Thymus (tissue), 11 donors: ENCODE data around the gene CRELD2. TPM values are rescaled to one million over a fixed set of nuclear protein-coding genes. Genes with fewer than 3 reads are reported as not detected.

ENCODE experiments used
- DNase-seq, 9 donors: peaks; one replicate each; pipeline ENCODE4 v3.0.0-alpha.2; 2013; ENCODE audit warnings: low spot score in 9 of 9, low read depth in 6 of 9, missing footprints in 1 of 9
- H3K27ac ChIP-seq, 2 donors: one replicate each; pipeline ENCODE4 v1.5.1; 2013; ENCODE audit warnings: control low read depth in 1 of 2, low read depth in 1 of 2, low read length in 1 of 2, mild to moderate bottlenecking in 1 of 2, moderate library complexity in 1 of 2
- H3K27me3 ChIP-seq, 2 donors: one replicate each; pipeline ENCODE4 v1.5.1; 2013; ENCODE audit warnings: low read length in 1 of 2; ENCODE audit not compliant: control insufficient read depth in 2 of 2, insufficient read depth in 1 of 2
- H3K36me3 ChIP-seq, 2 donors: one replicate each; pipeline ENCODE4 v1.5.1; 2013; ENCODE audit warnings: low read length in 1 of 2, mild to moderate bottlenecking in 1 of 2, moderate library complexity in 1 of 2; ENCODE audit not compliant: control insufficient read depth in 2 of 2, insufficient read depth in 2 of 2
- H3K4me1 ChIP-seq, 2 donors: one replicate each; pipeline ENCODE4 v1.5.1; 2013; ENCODE audit warnings: low read length in 2 of 2; ENCODE audit not compliant: control insufficient read depth in 2 of 2, insufficient read depth in 2 of 2
- H3K4me3 ChIP-seq, 2 donors: one replicate each; pipeline ENCODE4 v1.5.1; 2013; ENCODE audit warnings: low read length in 2 of 2, control low read depth in 1 of 2, mild to moderate bottlenecking in 1 of 2
- H3K9me3 ChIP-seq, 2 donors: one replicate each; pipeline ENCODE4 v1.5.1; 2013; ENCODE audit warnings: low read length in 1 of 2, mild to moderate bottlenecking in 1 of 2; ENCODE audit not compliant: control insufficient read depth in 2 of 2, insufficient read depth in 1 of 2
- WGBS: extraction: QIAGEN DNeasy Blood & Tissue Kit; methylation state at CpG from one replicate; pipeline ENCODE4 v1.1.7; 2013; 5-methylcytosine and 5-hydroxymethylcytosine counted together
- polyA plus RNA-seq: library from polyadenylated mRNA; stranded (reverse); fragments of 200-250 nt; gene quantifications from one replicate; pipeline ENCODE4 v1.2.3, GENCODE V29; 2013
- total RNA-seq: library from RNA; stranded (reverse); fragments of 120-200 nt; gene quantifications from one replicate; pipeline ENCODE4 v1.2.4, GENCODE V29; 2013
- donor health status: healthy.

CRELD2 gene
- total and polyA plus RNA-seq, 2 donors = 24.3 to 25.8 TPM

GRCh38 chr22:49968313-49968830, 49.9 kb downstream of the CRELD2 start:
- no peaks in the 10 kb centered on the region for H3K9me3 ChIP-seq
- 98% methylated on average over 11 of the region's 11 CpGs for WGBS
- peaks cover 23 to 51% of the 10 kb centered on the region in 2 donors for H3K4me1 ChIP-seq
- H3K4me3 ChIP-seq = no peak overlapping the region
- peaks cover 12 to 28% of the 10 kb centered on the region in 2 donors for H3K27me3 ChIP-seq
- DNase-seq = peak in 1 of 9 donors; percentile 0
- H3K36me3 ChIP-seq = peaks cover 14 to 18% of the 10 kb centered on the region in 2 donors
- no peak overlapping the region for H3K27ac ChIP-seq

- H3K9me3 ChIP-seq = peaks cover 0 to 2% of the 10 kb centered on the region in 2 donors
- peaks cover 7 to 14% of the 10 kb centered on the region in 2 donors for H3K36me3 ChIP-seq
- H3K4me1 ChIP-seq = peaks cover 19 to 44% of the 10 kb centered on the region in 2 donors
- WGBS = 98% methylated on average over 16 of the region's 16 CpGs
- H3K27ac ChIP-seq = no peak overlapping the region
- peaks cover 12 to 29% of the 10 kb centered on the region in 2 donors for H3K27me3 ChIP-seq
- DNase-seq = peak in 1 of 9 donors; percentile 3
- no peak overlapping the region for H3K4me3 ChIP-seq
These were observed 50.6 kb downstream of the CRELD2 start for GRCh38 chr22:49968831-49969661.

GRCh38 chr22:49969751-49970527, 51.5 kb downstream of the CRELD2 start:
- Histone ChIP-seq H3K27me3 (peaks cover 12 to 29% of the 10 kb centered on the region in 2 donors), H3K4me3 (no peak overlapping the region), H3K4me1 (peaks cover 19 to 38% of the 10 kb centered on the region in 2 donors), H3K27ac (peak overlapping the region in 1 of 2 donors; percentile 74), H3K36me3 (peaks cover 0 to 7% of the 10 kb centered on the region in 2 donors), H3K9me3 (peaks cover 0 to 2% of the 10 kb centered on the region in 2 donors)
- WGBS = 92% methylated on average over 8 of the region's 8 CpGs
- DNase-seq = peak in 1 of 9 donors; percentile 2

GRCh38 chr22:49970528-49971231, 52.2 kb downstream of the CRELD2 start:
- H3K9me3 ChIP-seq = peaks cover 0 to 2% of the 10 kb centered on the region in 2 donors
- WGBS = 9% methylated on average over 32 of the region's 32 CpGs
- peak; percentile 57 to 94 (median 85) for DNase-seq
- H3K27ac ChIP-seq = peak overlapping the region; percentile 19 to 74
- peak overlapping the region; percentile 27 to 45 for H3K4me3 ChIP-seq
- H3K27me3 ChIP-seq = peaks cover 12 to 32% of the 10 kb centered on the region in 2 donors
- peaks cover 0 to under 1% of the 10 kb centered on the region in 2 donors for H3K36me3 ChIP-seq
- H3K4me1 ChIP-seq = peaks cover 19 to 38% of the 10 kb centered on the region in 2 donors

- DNase-seq = no peak
- Histone ChIP-seq H3K9me3 (peaks cover 0 to 2% of the 10 kb centered on the region in 2 donors), H3K27me3 (peaks cover 12 to 33% of the 10 kb centered on the region in 2 donors), H3K4me3 (peak overlapping the region; percentile 27 to 45), H3K27ac (peak overlapping the region; percentile 19 to 74), H3K4me1 (peaks cover 19 to 36% of the 10 kb centered on the region in 2 donors), H3K36me3 (no peaks in the 10 kb centered on the region)
- WGBS = 8% methylated on average over 81 of the region's 81 CpGs
These were observed 53.1 kb downstream of the CRELD2 start for GRCh38 chr22:49971232-49972162.

GRCh38 chr22:49972163-49973017, 54.0 kb downstream of the CRELD2 start:
- Histone ChIP-seq H3K36me3 (no peaks in the 10 kb centered on the region), H3K27ac (no peak overlapping the region), H3K4me1 (peaks cover 12 to 30% of the 10 kb centered on the region in 2 donors), H3K9me3 (peaks cover 0 to 2% of the 10 kb centered on the region in 2 donors), H3K4me3 (no peak overlapping the region), H3K27me3 (peaks cover 12 to 33% of the 10 kb centered on the region in 2 donors)
- peak in 1 of 9 donors; percentile 10 for DNase-seq
- 55% methylated on average over 45 of the region's 45 CpGs for WGBS

- no peak overlapping the region for H3K4me3 ChIP-seq
- WGBS = 93% methylated on average over 5 of the region's 5 CpGs
- no peaks in the 10 kb centered on the region for H3K36me3 ChIP-seq
- peak in 1 of 9 donors; percentile 6 for DNase-seq
- H3K4me1 ChIP-seq = peaks cover 11 to 25% of the 10 kb centered on the region in 2 donors
- H3K9me3 ChIP-seq = peaks cover 0 to 2% of the 10 kb centered on the region in 2 donors
- H3K27me3 ChIP-seq = peaks cover 12 to 36% of the 10 kb centered on the region in 2 donors
- no peak overlapping the region for H3K27ac ChIP-seq
These were observed 54.9 kb downstream of the CRELD2 start for GRCh38 chr22:49973018-49973961.
